Upper lobe of left lung (tissue), 4 donors: ENCODE measurements around the gene PTPRN2.

Experiments
- POLR2A ChIP-seq, 4 donors: fragments of 450-650 bp; IDR thresholded peaks; one replicate each; pipeline ENCODE4 v1.5.1; 2016 to 2017; ENCODE audit warnings: antibody characterized with exemption in 4 of 4, mild to moderate bottlenecking in 2 of 4
- POLR2AphosphoS5 ChIP-seq, 2 donors: sonication (generic); formaldehyde crosslinking; IDR thresholded peaks; one replicate each; pipeline ENCODE4 v1.5.1; 2017; ENCODE audit warnings: antibody characterized with exemption in 2 of 2
- TF ChIP-seq, protein P1 (sequence below), 6 experiments: fragments of 450-650 bp in 4 of 6; fragments of 200-600 bp in 2 of 6; sonication (generic) in 2 of 6; IDR thresholded peaks; one replicate each; pipeline ENCODE4 v1.5.1; 2016 to 2019; ENCODE audit warnings: antibody characterized with exemption in 6 of 6

DNA sequence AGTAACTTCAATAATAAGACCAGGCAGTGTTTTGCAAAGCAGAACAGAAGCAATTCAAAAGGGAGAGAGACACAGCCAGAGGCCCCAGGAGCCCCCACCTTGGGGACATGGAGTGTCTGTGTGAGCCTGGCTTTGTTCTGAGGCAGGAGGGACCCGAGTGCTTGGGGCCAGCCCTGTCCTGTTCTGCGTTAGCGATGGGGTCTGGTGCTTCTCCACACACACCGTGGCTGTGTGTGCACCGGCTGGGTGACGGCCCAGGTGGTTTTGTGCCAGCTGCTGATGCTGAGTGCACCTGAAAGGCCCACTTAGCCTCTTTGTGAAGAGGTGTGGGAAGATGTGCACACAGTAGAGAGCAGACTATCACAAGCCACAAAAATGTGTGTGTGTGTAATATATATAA lies 781.9 kb downstream of the PTPRN2 start:
- TF ChIP-seq, protein P1, sequence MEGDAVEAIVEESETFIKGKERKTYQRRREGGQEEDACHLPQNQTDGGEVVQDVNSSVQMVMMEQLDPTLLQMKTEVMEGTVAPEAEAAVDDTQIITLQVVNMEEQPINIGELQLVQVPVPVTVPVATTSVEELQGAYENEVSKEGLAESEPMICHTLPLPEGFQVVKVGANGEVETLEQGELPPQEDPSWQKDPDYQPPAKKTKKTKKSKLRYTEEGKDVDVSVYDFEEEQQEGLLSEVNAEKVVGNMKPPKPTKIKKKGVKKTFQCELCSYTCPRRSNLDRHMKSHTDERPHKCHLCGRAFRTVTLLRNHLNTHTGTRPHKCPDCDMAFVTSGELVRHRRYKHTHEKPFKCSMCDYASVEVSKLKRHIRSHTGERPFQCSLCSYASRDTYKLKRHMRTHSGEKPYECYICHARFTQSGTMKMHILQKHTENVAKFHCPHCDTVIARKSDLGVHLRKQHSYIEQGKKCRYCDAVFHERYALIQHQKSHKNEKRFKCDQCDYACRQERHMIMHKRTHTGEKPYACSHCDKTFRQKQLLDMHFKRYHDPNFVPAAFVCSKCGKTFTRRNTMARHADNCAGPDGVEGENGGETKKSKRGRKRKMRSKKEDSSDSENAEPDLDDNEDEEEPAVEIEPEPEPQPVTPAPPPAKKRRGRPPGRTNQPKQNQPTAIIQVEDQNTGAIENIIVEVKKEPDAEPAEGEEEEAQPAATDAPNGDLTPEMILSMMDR (IDR thresholded peaks at IDR 0.05): no peak
- TF ChIP-seq POLR2AphosphoS5 (IDR thresholded peaks at IDR 0.05) (no peak), POLR2A (IDR thresholded peaks at IDR 0.05) (no peak)
